GM18499 (cell line): ENCODE results near the gene DLGAP4.

Experiments
- ATAC-seq: cut with Tn5 transposase; IDR thresholded peaks from one replicate; pipeline ENCODE4 v1.9.1; 2021; ENCODE audit warnings: moderate number of reproducible peaks; ENCODE audit not compliant: insufficient read depth, unreplicated experiment

DLGAP4 gene

DNA sequence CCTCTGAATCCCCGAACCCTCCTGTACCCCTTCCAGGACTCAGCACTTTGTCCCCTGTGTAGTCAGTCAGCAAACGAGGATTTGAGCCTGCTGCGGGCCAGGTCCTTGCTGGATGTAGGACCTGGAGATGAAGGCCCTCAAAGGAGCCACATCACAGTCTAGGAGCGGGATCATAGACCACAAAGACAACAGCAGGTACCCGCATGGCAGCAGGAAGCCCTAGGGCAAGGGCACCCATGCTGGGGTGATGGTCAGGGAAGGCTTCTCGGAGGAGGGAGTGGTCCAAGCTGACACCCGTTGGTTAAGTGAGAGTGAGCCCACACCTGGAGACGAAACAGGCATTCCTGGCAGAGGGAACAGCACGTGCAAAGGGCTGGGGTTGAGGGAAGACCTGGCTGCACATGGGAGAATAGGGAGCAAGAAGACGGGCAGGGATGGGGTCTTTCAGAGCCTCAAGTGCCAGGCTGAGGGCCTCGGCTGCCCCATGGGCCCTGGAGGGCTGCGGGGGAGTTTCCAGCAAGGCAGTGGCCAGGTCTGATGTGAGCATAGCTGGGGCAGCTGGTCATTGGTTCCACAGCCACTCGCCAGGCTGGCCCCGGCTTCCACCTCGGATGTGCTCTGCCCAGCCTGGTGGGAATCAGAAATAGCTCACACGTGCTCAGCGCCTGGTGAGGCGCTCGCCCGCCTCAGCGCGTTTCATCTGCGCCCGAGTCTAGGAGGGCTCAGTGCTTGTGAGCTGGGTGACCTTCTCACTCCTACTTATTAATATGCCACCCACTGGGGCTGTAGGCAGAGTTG lies 15.0 kb downstream of the DLGAP4 start:
- ATAC-seq = no peak

DNA sequence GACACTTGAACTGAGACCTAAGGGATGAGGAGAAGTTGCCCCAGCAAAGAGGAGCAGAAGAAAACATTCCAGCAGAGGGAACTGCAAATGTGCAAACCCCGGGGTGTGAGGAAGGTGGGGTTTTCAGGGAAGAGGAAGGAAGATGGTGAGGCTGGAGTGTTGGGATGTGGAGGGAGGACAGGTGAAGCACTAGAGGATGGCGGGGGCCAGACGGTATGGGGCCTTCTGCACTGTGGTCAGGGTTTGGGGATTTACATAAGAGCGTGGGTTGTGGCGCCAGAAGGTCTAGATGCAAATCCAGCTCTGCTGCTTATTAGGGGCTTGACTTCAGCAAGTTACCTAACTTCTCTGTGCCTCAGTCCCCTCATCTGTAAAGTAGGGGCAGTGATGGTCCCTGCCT lies 16.0 kb downstream of the DLGAP4 start:
- ATAC-seq = no peak

DNA sequence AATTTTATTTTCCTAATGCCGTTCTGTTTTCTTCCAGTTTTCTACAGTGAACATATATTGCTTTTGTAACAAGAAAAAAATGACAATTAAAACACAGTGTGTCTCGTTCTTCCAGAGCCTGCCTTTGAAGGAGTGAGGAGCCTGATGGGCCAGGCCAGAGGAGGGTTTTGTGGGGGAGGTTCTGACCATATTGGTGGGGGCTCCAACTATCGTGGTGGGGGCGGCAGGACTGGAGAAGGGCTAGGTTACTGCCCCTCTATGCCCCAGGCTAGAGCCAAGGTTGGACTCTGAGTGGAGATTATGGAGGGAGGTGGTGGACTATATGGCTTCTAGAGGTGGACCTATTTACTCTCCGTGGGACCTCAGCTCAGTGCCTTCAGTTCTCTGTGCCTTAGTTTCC lies 24.0 kb downstream of the DLGAP4 start:
- ATAC-seq = no peak

DNA sequence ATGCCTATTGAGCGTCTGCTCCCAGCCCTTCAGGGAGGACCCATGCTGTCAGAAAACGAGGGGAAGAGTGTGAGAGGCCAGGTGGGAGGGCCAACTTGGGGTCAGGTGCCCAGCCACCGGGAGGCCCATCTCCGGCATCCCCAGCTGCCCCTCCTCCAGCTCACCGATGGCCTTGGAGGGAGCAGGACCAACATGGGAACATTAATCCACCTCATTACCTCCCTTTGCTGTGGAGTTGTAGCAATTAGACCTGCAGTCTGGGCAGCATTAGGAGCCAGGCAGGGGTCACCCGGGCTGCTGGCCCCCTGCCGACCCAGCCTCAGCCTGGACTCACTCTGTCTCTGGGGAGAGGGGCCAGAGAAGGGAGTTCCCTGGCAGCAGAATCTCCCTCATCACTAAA lies 25.1 kb downstream of the DLGAP4 start:
- no peak for ATAC-seq

DNA sequence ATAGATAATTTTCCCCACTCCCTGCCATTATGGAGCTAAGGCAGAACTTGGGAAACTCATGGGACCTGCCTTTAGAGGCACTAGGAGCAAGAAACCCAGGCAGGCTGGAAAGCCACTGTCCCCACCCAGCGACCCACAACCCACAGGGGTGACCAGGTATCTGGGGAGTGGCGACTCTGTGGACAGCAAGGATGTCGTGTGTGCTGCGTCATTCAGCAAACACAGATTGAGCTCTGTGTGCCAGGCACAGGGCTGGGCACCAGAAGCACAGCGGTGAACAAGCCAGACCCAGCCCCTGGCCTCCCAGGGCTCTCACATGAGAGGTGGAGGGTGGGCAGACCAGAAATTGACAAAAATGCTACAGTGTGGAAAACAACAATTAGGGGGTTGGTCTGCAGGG lies 27.7 kb downstream of the DLGAP4 start:
- no peak for ATAC-seq

DNA sequence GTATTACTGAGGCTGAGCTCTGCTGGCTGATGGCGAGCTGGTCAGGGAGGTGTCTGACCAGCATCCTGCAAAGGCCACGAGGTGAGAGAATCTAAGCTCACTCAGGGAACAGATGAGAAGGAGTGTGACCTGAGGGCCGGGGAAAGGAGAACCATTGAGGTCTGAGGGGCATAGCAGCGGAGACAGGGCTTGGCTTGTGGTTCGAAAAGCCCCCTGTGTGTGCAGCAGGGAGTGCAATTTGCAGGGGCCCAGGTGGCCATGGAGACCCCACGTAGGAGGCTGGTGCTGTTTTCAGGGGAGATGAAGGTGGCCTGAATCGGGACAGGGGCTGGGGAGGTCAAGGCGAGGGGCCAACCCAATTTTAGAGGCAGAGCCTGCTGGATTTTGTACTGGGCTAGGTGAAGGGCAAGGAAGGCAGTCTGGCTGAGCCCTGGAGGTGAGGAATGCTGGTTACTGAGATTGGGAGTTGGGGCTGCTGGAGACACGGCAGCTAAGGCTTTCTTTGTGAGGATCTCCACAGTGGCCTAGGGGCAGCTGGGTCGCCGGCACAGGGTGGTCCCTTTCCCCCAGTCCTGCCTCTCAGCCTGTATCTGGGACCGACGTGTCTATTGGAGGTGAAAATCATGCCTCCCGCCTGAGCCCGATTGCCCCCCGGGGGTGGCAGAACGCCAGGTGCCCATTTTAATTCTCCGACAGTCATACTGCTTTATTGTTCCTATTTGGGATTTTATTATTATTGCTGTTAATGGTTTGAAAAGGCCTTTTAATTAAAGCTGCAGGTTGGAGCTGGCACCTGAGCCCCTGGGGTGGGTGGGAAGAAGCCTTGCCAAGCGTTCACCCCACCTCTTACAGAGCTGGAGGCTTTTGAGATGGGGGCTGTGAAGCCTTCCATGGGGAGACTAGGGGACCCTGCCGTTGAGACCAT lies 28.4 kb downstream of the DLGAP4 start:
- no peak for ATAC-seq

DNA sequence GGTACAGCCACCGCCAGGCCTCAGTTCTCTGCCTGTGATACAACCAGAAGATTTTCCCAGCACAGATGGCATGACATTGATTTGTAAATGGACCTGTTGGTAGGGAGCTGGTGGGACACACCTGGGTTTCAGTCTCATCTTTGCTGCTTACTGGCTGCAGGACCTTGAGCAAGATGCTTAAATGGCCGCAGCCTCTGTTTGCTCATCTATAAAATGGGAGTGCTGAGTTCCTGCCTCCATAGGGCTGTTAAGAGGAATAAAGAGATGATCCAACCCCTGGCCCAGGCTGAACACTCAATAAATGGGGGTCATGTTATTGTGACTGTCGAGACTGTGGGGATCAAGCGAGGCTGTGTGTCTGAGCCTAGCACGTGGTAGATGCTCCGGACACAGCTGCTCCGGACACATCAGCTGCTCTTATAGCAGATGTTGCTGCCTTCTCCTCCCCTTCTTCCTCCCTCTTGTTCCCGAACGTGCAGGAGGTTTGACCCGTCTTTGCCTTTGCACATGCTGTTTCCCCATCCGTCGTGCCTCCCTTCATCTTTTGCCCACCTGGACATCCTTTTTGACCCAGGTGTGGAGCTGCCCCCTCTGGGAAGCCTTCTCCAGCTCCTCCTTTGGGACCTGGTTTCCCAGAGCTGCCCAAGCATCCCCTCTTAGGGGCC lies 29.2 kb downstream of the DLGAP4 start:
- no peak for ATAC-seq

DNA sequence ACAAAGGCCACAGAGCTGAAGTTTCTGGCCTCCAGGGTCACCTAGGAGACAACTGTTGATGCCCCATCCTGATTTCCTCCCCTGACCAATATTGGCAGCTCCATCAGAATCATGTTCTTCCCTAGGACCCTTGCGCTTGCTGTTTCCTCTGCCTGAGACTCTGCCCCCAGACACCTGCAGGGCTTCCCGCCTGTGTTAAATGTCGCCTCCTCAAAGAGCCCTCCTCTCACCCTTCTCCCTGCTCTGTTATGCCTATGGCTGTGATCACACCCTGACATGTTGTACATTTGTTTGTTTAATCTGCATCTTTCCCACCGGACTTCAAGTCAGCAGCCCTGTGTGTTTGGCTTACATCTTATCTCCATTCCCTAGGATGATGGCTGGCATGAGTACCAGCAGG lies 30.1 kb downstream of the DLGAP4 start:
- ATAC-seq = no peak

DNA sequence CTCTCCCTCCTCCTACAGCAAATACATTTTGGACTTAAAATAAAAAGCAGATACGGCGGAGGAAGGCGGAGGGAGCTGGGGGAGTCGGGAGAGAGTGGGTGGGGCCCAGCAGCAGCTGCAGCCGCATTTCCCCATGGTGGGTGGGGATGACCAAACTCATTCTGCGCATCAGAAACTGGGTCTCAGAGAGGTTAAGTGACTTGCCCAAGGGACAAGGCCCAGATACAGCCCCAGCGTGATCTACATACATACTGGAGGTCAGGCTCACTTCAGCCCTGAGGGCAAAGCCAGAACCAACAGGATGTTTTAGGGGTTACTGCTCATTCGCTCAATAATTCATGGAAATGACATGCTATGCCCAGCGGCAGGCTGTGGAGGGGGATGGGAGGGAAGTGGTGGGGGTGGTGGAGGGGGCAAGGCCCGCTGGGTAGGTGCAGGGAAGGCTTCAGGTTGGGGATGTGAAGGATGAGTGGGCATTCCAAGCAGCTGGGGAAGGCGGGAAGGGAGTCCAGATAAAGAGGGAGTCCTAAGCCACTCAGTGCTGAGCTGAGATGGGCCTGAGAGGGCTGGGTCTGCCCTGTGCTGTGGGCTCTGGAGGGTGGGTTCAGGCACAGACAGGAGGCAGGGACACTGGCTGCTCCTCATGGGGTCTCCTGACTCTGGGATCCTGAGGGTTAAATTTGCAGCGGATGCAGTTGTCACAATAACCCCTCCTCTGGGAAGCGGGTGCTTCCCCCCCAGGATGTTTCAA lies 31.0 kb downstream of the DLGAP4 start:
- ATAC-seq = no peak

DNA sequence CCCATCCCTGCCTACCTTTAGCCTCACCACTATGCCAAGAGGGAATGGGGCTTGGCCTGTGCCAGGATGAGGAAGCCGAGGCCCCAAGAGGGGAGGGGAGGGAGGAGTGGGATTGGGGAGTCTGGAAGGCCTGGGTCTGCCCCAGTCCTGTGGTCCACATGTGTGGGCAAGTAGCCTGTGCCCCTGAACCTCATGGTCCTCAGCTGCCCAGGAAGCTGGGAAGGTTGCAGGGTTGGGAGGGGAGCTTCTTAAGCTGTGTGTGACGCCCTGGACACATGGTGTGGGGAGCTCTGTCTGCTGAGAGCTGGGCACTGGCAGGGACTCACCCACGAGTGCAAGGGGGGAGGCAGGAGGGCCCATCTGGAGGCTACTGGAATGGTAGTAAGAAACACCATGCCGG lies 31.7 kb downstream of the DLGAP4 start:
- no peak for ATAC-seq

DNA sequence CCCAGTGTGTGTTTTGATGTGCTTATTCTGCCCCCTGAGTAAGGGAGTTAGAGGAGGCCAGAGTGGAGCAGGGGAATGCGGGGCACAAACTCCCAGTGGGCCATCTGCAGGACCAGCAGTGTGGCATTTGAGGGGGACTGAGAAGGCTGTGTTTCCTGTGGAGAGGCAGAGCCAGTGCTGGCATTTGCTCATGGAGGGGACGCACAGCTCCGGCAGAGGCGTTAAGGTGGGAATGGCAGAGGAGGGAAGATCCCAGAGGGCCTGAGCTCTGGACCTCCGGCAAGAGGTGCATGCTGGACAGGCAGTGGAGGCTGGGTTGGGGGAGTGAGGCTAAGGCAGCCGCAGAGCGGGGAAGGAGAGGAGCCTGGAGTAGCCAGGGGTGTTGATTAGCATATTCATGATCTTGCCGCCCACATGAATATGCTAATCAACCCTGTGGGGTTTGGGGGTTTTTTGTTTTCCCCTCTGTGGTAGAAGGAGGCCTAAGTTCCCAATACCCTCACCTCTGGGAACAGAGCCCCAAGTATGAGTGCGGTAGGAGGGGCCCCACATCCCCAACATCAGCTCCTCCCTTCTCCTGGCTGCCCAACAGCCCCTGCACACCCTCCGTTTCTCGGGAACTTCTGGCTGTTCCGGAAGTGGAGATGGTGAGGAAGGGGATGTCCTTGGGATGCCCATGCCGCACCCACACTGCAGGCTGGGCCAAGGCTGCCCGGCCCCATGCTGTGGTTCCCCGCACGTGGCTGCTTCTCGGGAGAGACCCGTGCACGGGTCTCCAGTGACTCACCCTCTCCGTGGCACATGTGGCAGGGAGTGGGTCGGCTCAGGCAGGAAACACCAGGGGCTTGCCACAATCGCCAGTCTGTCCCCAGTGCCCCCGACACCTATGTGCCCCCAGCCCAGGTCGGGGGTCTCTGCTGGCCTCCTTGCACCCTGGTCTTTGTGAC lies 33.8 kb downstream of the DLGAP4 start:
- ATAC-seq = no peak

DNA sequence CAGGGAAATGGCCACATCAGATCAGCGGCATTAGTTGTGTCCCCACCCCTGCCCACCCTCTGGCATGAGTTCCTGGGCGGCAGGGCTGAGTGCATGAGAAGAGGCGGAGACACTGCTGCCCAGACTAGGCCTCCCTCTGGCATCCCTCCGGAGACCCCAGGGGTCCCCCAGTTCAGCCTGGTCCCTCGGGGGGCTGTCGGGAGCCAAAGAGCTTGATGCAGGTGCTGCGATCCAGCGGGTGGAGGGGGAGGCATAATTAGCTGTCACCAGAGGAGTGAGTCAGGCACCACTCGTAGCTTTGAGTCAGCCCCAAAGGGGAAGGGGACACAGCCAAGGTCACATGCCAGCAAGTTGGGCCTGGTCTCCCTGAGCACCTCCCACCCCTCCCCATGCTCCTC lies 34.5 kb downstream of the DLGAP4 start:
- no peak for ATAC-seq

DNA sequence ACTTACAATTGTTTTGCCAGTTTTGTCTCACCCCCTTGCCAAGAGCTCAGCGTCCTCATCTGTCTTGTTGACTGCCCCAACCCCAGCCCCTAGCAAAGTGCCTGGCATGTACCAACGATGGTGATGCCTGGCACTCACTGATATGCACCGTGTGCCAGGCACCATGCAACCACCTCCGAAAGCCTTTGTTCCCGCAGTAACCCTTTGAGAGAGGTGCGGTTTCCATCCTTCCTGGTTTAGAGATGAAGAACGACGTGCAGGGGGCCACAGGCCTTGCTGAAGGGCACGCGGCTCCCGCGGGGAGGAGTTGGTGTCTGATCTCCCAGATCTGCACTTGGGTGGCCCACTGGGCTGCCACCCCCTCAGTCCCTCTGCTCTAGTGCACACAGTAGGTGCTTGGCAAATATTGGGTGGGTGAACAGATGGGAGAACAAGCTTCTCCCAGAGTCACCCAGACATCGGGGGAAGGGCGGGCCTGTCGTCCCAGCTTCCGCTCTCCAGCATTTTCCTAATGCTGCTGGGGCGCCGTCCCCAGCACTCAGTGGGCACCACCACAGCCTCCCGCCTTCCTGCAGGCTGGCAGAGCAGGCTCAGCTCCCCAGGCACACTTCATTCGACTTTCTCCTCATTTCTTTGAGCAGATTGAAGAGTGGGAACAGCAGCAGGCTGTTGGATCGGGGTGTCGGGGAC lies 35.3 kb downstream of the DLGAP4 start:
- no peak for ATAC-seq

DNA sequence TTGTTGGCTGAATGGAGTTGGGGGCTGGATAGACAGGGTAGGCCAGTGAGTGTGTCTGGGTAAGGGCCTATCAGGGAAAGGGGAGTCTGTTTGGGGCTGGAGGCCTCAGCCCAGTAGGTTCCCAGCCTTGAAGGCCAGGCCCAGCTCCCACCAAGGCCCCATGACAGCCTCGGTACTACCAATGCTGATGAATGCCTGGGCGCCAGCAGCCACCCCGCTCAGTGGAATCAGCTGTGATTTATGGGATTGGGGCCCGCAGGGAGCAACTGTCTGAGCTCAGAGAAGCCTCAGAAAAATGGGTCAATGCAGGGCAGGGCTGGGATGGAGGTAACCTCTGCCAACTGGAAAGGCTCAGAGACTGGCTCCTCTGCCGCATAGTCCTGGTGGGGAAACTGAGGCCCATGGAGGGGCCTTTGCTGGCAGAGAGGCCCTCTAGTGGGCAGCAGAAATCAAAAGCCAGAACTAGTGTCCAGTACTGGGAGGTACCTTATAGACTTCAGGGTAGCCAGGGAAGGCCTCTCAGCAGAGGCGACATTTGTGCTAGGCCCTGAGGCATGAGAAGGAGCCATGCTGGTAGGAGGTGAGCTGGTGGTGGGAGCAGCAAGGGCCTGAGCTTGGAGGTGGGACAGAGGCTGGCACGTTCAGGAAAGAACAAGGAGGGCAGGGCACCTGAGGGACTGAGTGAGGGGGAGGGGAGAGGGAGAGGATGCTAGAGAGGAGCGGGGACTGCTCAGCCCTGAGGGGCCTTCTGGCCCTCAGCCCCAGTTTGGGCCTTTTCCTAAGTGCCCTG lies 36.4 kb downstream of the DLGAP4 start:
- no peak for ATAC-seq

DNA sequence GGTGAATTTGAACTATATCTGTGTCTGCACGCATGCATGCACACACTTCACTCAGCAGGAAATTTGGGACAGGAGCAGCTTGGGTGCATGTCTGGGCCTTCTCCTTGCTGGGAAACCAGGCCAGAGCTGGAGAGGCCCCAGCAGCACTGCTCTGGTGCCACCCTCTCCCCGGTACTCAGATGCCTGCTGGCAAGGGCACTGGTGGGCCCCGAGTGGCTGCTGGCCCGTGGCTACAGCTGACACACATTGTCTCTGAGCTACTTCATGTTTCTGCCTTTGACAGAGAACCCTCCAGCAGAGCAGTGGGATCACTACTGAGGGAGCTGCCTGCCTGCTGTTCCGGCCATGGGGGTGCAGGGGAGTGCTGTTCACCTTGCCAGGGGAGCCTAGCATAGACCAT lies 37.5 kb downstream of the DLGAP4 start:
- no peak for ATAC-seq

DNA sequence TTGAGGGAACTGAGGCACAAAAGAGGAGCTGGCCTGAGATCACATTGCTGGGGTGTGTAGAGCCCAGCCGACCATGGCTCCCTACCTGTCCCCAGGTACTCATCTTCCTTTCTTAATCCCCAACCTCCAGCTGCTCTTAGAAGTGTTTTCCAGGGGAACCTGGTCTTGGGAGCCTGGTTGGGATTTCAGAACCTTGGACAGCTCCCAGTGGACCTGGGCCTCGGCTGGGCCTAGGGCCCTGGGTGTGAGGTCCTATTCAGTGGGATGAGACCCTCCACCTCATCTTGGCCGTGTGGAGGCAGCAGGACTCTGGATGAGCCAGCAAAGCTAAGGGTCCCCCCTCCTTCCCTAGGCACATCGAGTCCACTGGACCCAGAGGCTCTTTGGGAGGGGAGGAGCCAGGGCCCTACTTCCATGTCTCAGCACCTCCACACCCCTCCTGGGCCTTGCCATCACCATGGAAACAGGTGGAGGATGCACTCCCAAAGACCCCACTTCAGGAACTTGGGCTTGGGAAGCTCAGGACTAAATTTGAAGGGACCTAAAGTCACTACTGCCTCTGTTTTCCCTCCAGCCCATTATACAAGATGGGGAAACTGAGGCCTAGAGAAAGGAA lies 38.5 kb downstream of the DLGAP4 start:
- no peak for ATAC-seq

DNA sequence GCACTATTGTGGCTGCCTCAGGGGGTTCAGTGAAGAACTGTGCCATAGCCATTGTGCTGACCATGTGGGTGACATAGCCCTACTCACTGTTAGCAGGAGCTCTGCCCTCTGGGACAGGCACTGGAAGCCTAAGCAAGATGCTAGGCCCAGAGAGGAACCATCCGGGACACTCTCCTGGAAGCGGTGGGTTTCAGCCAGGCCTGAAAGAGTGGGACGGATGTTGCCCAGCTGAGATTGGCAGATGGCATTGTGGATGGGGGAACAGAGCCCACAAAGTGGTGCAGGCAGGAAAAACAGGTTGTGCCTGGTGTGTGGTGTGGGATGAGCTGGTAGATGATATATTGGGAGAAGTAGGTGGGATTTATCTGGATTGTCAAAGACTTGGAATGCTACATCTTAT lies 40.1 kb downstream of the DLGAP4 start:
- no peak for ATAC-seq
